ENCODE data around the gene TBCK. TPM values are rescaled to one million over a fixed set of nuclear protein-coding genes. Genes with fewer than 3 reads are reported as not detected.

TBCK gene
- total and polyA plus RNA-seq, 10 donors = 6.7 to 61.3 (median 44.7) TPM

DNA sequence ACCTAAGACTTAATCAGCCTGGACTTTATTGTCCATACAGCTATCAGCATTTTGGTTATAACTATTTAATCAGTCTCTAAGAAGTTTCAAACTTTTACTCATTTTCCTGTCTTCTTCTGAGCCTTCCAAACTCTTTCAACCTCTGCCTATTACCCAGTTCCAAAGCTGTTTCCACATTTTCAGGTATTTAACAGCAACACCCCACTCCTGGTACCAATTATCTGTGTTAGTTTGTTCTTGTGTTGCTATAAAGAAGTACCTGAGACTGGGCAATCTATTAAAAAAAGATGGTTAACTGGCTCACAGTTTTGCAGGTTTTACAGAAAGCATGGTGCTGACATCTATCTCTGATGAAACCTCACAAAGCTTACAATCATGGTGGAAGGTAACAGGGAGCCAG is 225.2 kb downstream of the TBCK start:
- Histone ChIP-seq H3K27me3 (replicated peaks in 1 of 7) (no peaks in the 10 kb centered on the region), H3K4me1 (no peaks in the 10 kb centered on the region), H3K4me3 (no peak overlapping the region), H3K9me3 (peaks cover 3 to 73% (median 59%) of the 10 kb centered on the region in 8 donors), H3K27ac (no peak overlapping the region), H3K36me3 (peaks cover 10 to 97% (median 48%) of the 10 kb centered on the region in 6 donors)
- no peak for TF ChIP-seq POLR2A (IDR thresholded peaks at IDR 0.05)
- no peak for TF ChIP-seq POLR2AphosphoS5 (IDR thresholded peaks at IDR 0.05)
- TF ChIP-seq CTCF (IDR thresholded peaks at IDR 0.05 in 8 of 11, conservative IDR thresholded peaks at IDR 0.05 in 3 of 11) = no peak
- intact Hi-C loops (cut with DNase I; ENCODE audit: low total_unique reads) = no loop called here
- DNase-seq = no peak

DNA sequence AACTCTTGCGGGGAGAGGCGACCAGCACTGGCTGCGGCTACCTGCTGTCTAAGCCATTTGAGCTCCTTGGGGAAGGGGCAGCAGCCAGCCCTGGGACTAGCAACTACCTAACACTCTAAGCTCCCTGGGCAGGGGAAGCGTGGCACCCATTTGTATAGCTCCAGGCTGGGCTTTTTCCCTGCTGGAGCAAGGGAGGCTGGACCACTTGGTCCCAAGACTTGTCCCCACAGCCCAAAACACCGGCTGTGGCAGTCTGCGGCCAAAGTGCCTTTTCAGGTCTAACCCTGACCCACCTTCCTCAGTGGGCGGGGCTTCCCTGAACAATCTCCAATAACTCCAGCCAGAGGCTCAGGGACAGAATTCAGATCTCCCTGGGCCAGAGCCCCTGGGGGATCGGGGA is 232.9 kb downstream of the TBCK start:
- Histone ChIP-seq H3K27ac (no peak overlapping the region), H3K4me1 (no peaks in the 10 kb centered on the region), H3K4me3 (no peak overlapping the region), H3K27me3 (replicated peaks in 1 of 7) (no peaks in the 10 kb centered on the region), H3K9me3 (peaks cover 0 to 83% (median 71%) of the 10 kb centered on the region in 8 donors), H3K36me3 (peaks cover 0 to 71% (median 3%) of the 10 kb centered on the region in 6 donors)
- no peak for DNase-seq
- intact Hi-C loops (cut with DNase I; ENCODE audit: low total_unique reads) = no loop called here
- 92 to 99% (median 96%) methylated on average over 2 to 8 of the region's 8 CpGs for WGBS, 5 donors
- no peak for TF ChIP-seq POLR2A (IDR thresholded peaks at IDR 0.05)
- TF ChIP-seq CTCF (IDR thresholded peaks at IDR 0.05 in 8 of 11, conservative IDR thresholded peaks at IDR 0.05 in 3 of 11) = no peak
- no peak for TF ChIP-seq POLR2AphosphoS5 (IDR thresholded peaks at IDR 0.05)

DNA sequence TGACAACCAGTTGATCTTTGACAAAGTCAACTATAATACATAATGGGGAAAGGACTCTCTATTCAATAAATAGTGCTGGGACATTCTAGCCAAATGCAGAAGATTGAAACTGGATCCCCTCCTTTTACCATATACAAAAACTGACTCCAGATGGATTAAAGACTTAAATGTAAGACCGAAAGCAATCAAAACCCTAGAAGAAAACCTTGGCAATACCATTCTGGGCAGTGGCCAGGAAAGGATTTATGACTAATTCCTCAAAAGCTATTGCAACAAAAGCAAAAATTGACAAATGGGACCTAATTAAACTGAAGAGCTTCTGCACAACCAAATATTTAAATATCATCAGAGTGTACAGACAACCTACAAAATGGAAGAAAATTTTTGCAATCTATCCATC is 235.6 kb downstream of the TBCK start:
- WGBS, 5 donors = 97 to 100% (median 100%) methylated on average over 1 of the region's 1 CpG
- Histone ChIP-seq H3K27me3 (replicated peaks in 1 of 7) (no peaks in the 10 kb centered on the region), H3K4me1 (no peaks in the 10 kb centered on the region), H3K9me3 (peaks cover 2 to 86% (median 67%) of the 10 kb centered on the region in 8 donors), H3K4me3 (no peak overlapping the region), H3K27ac (no peak overlapping the region), H3K36me3 (peaks cover 0 to 92% (median 7%) of the 10 kb centered on the region in 6 donors)
- no peak for DNase-seq
- TF ChIP-seq POLR2A (IDR thresholded peaks at IDR 0.05) (no peak), CTCF (IDR thresholded peaks at IDR 0.05 in 8 of 11, conservative IDR thresholded peaks at IDR 0.05 in 3 of 11) (no peak), POLR2AphosphoS5 (IDR thresholded peaks at IDR 0.05) (no peak)
- intact Hi-C loops (cut with DNase I; ENCODE audit: low total_unique reads) = no loop called here

DNA sequence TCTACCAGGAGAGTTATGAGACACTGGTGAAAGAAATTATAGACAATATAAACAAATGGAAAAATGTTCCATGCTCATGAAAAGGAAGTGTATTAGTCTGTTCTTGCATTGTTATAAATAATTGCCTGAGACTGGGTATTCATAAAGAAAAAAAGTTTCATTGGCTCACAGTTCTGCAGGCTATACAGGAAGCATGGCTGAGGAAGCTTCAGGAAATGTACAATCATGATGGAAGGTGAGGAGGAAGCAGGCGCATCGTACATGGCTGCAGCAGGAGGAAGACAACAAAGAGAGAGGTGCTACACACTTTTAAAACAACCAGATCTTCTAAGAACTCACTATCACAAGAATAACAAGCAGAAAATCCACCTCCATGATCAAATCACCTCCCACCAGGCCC is 236.4 kb downstream of the TBCK start:
- no peak for DNase-seq
- Histone ChIP-seq H3K4me1 (no peaks in the 10 kb centered on the region), H3K27ac (no peak overlapping the region), H3K36me3 (peaks cover 0 to 96% (median 7%) of the 10 kb centered on the region in 6 donors), H3K4me3 (no peak overlapping the region), H3K9me3 (peaks cover 2 to 82% (median 59%) of the 10 kb centered on the region in 8 donors), H3K27me3 (replicated peaks in 1 of 7) (no peaks in the 10 kb centered on the region)
- 50 to 79% (median 70%) methylated on average over 2 of the region's 2 CpGs for WGBS, 5 donors
- TF ChIP-seq POLR2AphosphoS5 (IDR thresholded peaks at IDR 0.05) (no peak), CTCF (IDR thresholded peaks at IDR 0.05 in 8 of 11, conservative IDR thresholded peaks at IDR 0.05 in 3 of 11) (no peak), POLR2A (IDR thresholded peaks at IDR 0.05) (no peak)
- intact Hi-C loops (cut with DNase I; ENCODE audit: low total_unique reads) = no loop called here

Measured in spleen (tissue), 11 donors.